HepG2 (cell line): Measurements from ENCODE around the gene IRGQ. TPM values are rescaled to one million over a fixed set of nuclear protein-coding genes. Genes with fewer than 3 reads are reported as not detected.

Experiments used
- ATF6 ChIP-seq: sonication (generic); formaldehyde crosslinking; conservative IDR thresholded peaks from 2 replicates; pipeline ENCODE4 v1.4.0; 2020; ENCODE audit warnings: missing genetic modification reagents
- KDM2A ChIP-seq: sonication (generic); formaldehyde crosslinking; IDR thresholded peaks from 2 replicates; pipeline ENCODE4 v1.4.0; 2020; ENCODE audit warnings: low read depth, missing genetic modification reagents, borderline replicate concordance
- NFYC ChIP-seq: IDR thresholded peaks from 2 replicates; pipeline ENCODE4 v1.6.1; 2016; ENCODE audit warnings: missing genetic modification reagents, missing compliant biosample characterization
- PATZ1 ChIP-seq: sonication (generic); formaldehyde crosslinking; IDR thresholded peaks from 2 replicates; pipeline ENCODE4 v1.4.0; 2020; ENCODE audit warnings: missing genetic modification reagents
- ZBTB38 ChIP-seq: sonication (generic); formaldehyde crosslinking; IDR thresholded peaks from 2 replicates; pipeline ENCODE4 v1.5.1; 2020; ENCODE audit warnings: mild to moderate bottlenecking, missing genetic modification reagents
- ZBTB7A ChIP-seq: sonication (generic); formaldehyde crosslinking; IDR thresholded peaks from 2 replicates; pipeline ENCODE4 v1.8.0; 2022; ENCODE audit warnings: mild to moderate bottlenecking, missing genetic modification reagents
- ZC3H13 ChIP-seq: sonication (generic); formaldehyde crosslinking; IDR thresholded peaks from 2 replicates; pipeline ENCODE4 v1.8.1; 2023; ENCODE audit warnings: mild to moderate bottlenecking, missing genetic modification reagents, moderate library complexity
- ZNF253 ChIP-seq: sonication (generic); formaldehyde crosslinking; IDR thresholded peaks from 2 replicates; pipeline ENCODE4 v1.8.0; 2022; ENCODE audit warnings: mild to moderate bottlenecking, missing genetic modification reagents, borderline replicate concordance
- ZNF44 ChIP-seq: sonication (generic); formaldehyde crosslinking; IDR thresholded peaks from 2 replicates; pipeline ENCODE4 v1.5.1; 2020; ENCODE audit warnings: mild to moderate bottlenecking, missing genetic modification reagents
- ZNF768 ChIP-seq: sonication (generic); formaldehyde crosslinking; IDR thresholded peaks from 2 replicates; pipeline ENCODE4 v1.4.0; 2020; ENCODE audit warnings: missing genetic modification reagents
- ZNF816 ChIP-seq: sonication (generic); formaldehyde crosslinking; IDR thresholded peaks from 2 replicates; pipeline ENCODE4 v1.8.0; 2022; ENCODE audit warnings: missing genetic modification reagents, mild to moderate bottlenecking, borderline replicate concordance
- ZXDC ChIP-seq: sonication (generic); formaldehyde crosslinking; IDR thresholded peaks from 2 replicates; pipeline ENCODE4 v1.5.0; 2020; ENCODE audit warnings: mild to moderate bottlenecking, missing genetic modification reagents
- polyA plus RNA-seq, 8 experiments: library from polyadenylated mRNA; depleted of rRNA in 3 of 8; stranded (reverse) in 7 of 8; unstranded in 1 of 8; fragments of >200 nt; fragmentation: Illumina TruSeq in 4 of 8; extraction: Trizol in 4 of 8; gene quantifications; 2 replicates each; pipeline versions ENCODE4 v1.2.1 to v1.2.3, GENCODE V29; 2011 to 2016; ENCODE audit warnings: low read depth in 4 of 8, missing spikeins in 1 of 8, mixed read lengths in 1 of 8; ENCODE audit not compliant: insufficient read depth in 1 of 8
- total RNA-seq, 5 experiments: library from RNA; depleted of rRNA; stranded (reverse); fragments of >200 nt; fragmentation: Illumina TruSeq; extraction: Trizol; gene quantifications; 2 replicates each; pipeline ENCODE4 v1.2.3, GENCODE V29; 2016; ENCODE audit warnings: low read depth in 1 of 5
- TF ChIP-seq, protein P1 (sequence below): sonication (generic); formaldehyde crosslinking; IDR thresholded peaks from 2 replicates; pipeline ENCODE4 v1.8.1; 2022; ENCODE audit warnings: low read depth, mild to moderate bottlenecking, missing genetic modification reagents
- TF ChIP-seq, protein P2 (sequence below): sonication (generic); formaldehyde crosslinking; IDR thresholded peaks from 2 replicates; pipeline ENCODE4 v1.5.1; 2020; ENCODE audit warnings: missing genetic modification reagents, mild to moderate bottlenecking, borderline replicate concordance

Gene IRGQ
- total and polyA plus RNA-seq, 2 of the 13 experiments (the other 11 are each of a cell fraction or from before 2014, with no cell fraction given), result 11.6 to 12.4 TPM

- TF ChIP-seq, protein P1, sequence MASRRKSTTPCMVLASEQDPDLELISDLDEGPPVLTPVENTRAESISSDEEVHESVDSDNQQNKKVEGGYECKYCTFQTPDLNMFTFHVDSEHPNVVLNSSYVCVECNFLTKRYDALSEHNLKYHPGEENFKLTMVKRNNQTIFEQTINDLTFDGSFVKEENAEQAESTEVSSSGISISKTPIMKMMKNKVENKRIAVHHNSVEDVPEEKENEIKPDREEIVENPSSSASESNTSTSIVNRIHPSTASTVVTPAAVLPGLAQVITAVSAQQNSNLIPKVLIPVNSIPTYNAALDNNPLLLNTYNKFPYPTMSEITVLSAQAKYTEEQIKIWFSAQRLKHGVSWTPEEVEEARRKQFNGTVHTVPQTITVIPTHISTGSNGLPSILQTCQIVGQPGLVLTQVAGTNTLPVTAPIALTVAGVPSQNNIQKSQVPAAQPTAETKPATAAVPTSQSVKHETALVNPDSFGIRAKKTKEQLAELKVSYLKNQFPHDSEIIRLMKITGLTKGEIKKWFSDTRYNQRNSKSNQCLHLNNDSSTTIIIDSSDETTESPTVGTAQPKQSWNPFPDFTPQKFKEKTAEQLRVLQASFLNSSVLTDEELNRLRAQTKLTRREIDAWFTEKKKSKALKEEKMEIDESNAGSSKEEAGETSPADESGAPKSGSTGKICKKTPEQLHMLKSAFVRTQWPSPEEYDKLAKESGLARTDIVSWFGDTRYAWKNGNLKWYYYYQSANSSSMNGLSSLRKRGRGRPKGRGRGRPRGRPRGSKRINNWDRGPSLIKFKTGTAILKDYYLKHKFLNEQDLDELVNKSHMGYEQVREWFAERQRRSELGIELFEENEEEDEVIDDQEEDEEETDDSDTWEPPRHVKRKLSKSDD, result no peak
- TF ChIP-seq ZBTB38 (0 out of 2 replicates have a peak, but pooled peaks have one; percentile 19), ZC3H13 (CRISPR knock-in tag) (peak; percentile 34; the same call in 1 of the 2 replicates), ZBTB7A (CRISPR knock-in tag) (0 out of 2 replicates have a peak, but pooled peaks have one; percentile 24), ZNF253 (no peak), ZNF44 (CRISPR knock-in tag) (0 out of 2 replicates have a peak, but pooled peaks have one; percentile 51), KDM2A (peak; percentile 77), ZNF768 (peak; percentile 88), NFYC (CRISPR knock-in tag) (no peak), ZXDC (CRISPR knock-in tag) (no peak), ZNF816 (peak; percentile 88; the same call in 1 of the 2 replicates), PATZ1 (CRISPR knock-in tag) (no peak), ATF6 (CRISPR knock-in tag) (no peak)
- TF ChIP-seq, protein P2, sequence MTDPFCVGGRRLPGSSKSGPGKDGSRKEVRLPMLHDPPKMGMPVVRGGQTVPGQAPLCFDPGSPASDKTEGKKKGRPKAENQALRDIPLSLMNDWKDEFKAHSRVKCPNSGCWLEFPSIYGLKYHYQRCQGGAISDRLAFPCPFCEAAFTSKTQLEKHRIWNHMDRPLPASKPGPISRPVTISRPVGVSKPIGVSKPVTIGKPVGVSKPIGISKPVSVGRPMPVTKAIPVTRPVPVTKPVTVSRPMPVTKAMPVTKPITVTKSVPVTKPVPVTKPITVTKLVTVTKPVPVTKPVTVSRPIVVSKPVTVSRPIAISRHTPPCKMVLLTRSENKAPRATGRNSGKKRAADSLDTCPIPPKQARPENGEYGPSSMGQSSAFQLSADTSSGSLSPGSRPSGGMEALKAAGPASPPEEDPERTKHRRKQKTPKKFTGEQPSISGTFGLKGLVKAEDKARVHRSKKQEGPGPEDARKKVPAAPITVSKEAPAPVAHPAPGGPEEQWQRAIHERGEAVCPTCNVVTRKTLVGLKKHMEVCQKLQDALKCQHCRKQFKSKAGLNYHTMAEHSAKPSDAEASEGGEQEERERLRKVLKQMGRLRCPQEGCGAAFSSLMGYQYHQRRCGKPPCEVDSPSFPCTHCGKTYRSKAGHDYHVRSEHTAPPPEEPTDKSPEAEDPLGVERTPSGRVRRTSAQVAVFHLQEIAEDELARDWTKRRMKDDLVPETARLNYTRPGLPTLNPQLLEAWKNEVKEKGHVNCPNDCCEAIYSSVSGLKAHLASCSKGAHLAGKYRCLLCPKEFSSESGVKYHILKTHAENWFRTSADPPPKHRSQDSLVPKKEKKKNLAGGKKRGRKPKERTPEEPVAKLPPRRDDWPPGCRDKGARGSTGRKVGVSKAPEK (CRISPR knock-in tag), result no peak
Measured at GRCh38 chr19:43594710-43595604, 977 bp downstream of the IRGQ start (continued).
